Nephron progenitor cell (in vitro differentiated cells): ENCODE data around the gene FAM153A.
"Not testable (repeated sequence)": the region's sequence is repeated elsewhere in the genome, so short reads cannot be mapped to it uniquely, and the experiment has no call there.

Source experiments
- DNase-seq: peaks from one replicate; pipeline ENCODE4 v3.0.0; 2021
- H3K27ac Mint-ChIP-seq: 2 replicates; pipeline ENCODE4 v1.8.0; 2021; ENCODE audit warnings: mild to moderate bottlenecking, moderate library complexity, mixed read lengths
- H3K27me3 Mint-ChIP-seq: 2 replicates; pipeline ENCODE4 v1.8.0; 2021; ENCODE audit warnings: mild to moderate bottlenecking, low read depth, mixed read lengths; ENCODE audit not compliant: poor library complexity
- H3K36me3 Mint-ChIP-seq: 2 replicates; pipeline ENCODE4 v1.8.0; 2021; ENCODE audit warnings: low read depth, mixed read lengths
- H3K4me1 Mint-ChIP-seq: 2 replicates; pipeline ENCODE4 v1.8.0; 2021; ENCODE audit warnings: mixed read lengths
- H3K4me3 Mint-ChIP-seq: 2 replicates; pipeline ENCODE4 v1.8.0; 2021; ENCODE audit warnings: mild to moderate bottlenecking, moderate library complexity, mixed read lengths
- H3K9me3 Mint-ChIP-seq: 2 replicates; pipeline ENCODE4 v1.8.0; 2021; ENCODE audit warnings: mild to moderate bottlenecking, moderate library complexity, mixed read lengths

Gene FAM153A

DNA sequence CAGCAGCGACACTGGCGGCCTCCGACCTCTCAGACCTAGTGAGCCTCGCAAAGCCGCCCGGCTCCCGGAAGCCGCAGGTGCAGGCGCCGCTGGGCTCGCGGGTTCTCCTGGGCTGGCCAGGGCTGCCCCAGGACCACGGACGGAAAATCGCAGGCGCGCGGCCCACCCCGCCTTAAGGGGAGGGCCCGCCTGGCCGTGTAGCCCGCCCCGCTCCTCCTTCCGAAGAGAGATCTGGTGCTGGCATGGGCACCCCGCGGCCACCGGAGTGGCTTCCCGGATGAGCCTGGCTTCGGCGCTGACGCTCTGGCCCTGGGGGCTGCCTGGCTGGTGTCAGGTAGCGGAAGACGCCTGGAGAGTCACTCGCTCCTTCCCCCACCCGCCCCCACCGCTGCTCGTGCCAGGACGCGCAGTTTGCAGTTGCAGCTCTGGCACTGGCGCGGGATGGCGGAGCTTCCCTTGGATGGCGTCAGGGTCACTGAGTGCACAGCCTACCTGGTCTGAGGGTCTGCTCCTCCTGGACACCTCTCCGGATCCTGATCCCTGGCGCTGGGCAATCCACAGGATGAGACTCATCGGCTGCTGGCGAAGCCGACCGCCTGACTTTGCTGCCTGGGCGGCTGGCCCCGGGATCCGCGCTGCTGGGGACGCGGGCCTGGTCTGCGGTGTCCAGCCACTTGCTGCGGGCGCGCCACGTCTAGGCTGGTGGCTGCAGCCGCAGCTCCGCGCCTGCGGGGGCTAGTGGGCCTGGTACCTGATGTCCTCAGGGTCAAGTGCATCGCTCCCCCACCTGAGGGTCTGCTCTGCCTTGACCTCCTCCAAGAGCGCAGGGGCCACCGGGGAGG, at the start of gene FAM153A:
FAM153A (minus strand) TSS at position 108 of the 842 bp plus-strand sequence.
- not testable (repeated sequence) for DNase-seq, H3K4me3 Mint-ChIP-seq, H3K27me3 Mint-ChIP-seq, H3K4me1 Mint-ChIP-seq, H3K36me3 Mint-ChIP-seq, H3K9me3 Mint-ChIP-seq, H3K27ac Mint-ChIP-seq

GRCh38 chr5:177832287-177832686, 49.6 kb upstream of the FAM153A start:
- not testable (repeated sequence) for H3K36me3 Mint-ChIP-seq, DNase-seq, H3K27me3 Mint-ChIP-seq, H3K27ac Mint-ChIP-seq, H3K4me3 Mint-ChIP-seq, H3K4me1 Mint-ChIP-seq, H3K9me3 Mint-ChIP-seq

GRCh38 chr5:177826073-177826472, 43.4 kb upstream of the FAM153A start:
- H3K9me3 Mint-ChIP-seq, H3K27ac Mint-ChIP-seq, H3K4me3 Mint-ChIP-seq, H3K4me1 Mint-ChIP-seq, H3K27me3 Mint-ChIP-seq, DNase-seq, H3K36me3 Mint-ChIP-seq: not testable (repeated sequence)

- H3K36me3 Mint-ChIP-seq, H3K4me1 Mint-ChIP-seq, H3K27ac Mint-ChIP-seq, DNase-seq, H3K27me3 Mint-ChIP-seq, H3K9me3 Mint-ChIP-seq, H3K4me3 Mint-ChIP-seq: not testable (repeated sequence)
Observed at GRCh38 chr5:177824776-177825175, 42.1 kb upstream of the FAM153A start.

DNA sequence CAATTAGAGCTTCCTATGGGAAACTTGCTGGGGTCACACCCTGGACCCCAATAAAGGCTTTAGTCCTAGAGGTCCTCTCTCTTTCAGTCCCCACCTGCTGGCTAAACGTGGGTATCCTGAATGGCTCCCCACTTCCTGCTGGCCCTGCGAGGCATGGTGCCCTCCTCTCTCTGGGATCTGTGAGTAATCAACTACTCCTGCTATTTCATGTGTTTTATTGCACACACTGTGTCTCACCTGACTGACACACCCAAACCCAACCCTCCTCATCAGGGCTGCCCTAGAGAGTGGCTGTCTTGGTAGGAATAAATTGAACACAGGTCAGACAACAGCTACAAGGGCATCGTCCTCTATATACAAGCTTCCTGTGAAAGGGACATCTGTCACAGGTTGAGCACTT, 39.8 kb upstream of the FAM153A start:
- H3K36me3 Mint-ChIP-seq, H3K4me1 Mint-ChIP-seq, H3K27me3 Mint-ChIP-seq, H3K27ac Mint-ChIP-seq, H3K9me3 Mint-ChIP-seq, H3K4me3 Mint-ChIP-seq, DNase-seq: not testable (repeated sequence)

DNA sequence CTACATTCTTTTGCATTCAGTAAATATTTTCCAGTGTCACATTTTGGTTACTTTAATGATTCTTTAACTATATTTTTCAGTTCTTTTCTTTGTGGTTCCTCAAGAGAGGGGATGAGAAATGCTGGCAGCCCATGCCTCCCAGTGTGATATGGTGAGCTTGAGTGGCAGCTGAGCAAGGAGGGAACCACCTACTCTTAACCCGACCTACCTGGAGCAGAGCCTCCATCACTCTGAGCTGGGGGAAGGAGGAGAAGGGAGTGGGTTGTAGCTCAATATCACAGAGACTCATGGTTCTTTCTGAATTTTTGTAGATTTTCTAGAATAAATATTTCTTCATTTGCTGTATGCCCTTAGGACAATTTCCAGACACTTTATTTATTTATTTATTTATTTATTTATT, 37.0 kb upstream of the FAM153A start:
- not testable (repeated sequence) for H3K36me3 Mint-ChIP-seq, H3K4me3 Mint-ChIP-seq, H3K9me3 Mint-ChIP-seq, H3K27ac Mint-ChIP-seq, H3K27me3 Mint-ChIP-seq, DNase-seq, H3K4me1 Mint-ChIP-seq

DNA sequence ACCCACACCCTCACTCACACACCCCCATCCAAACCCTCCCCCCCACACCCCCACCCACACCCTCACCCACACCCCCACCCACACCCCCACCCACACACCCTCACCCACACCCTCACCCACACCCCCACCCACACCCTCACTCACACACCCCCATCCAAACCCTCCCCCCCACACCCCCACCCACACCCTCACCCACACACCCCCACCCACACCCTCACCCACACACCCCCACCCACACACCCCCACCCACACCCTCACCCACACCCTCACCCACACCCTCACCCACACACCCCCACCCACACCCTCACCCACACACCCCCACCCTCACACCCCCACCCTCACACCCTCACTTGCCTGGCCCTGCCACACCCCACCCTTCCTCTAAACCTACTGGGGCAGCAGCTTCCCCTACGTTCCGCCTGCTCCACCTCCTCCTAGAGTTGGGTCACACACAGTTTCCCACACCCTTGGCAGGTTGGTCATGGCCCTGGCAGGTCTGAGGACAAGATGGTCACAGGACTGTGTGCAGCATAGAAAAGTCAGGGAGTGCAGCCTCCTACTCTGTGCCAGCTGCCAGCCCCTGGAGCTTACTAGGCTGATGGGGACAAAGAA, 30.2 kb upstream of the FAM153A start:
- H3K36me3 Mint-ChIP-seq, H3K9me3 Mint-ChIP-seq, H3K4me3 Mint-ChIP-seq, H3K4me1 Mint-ChIP-seq, DNase-seq, H3K27me3 Mint-ChIP-seq, H3K27ac Mint-ChIP-seq: not testable (repeated sequence)

- not testable (repeated sequence) for H3K4me3 Mint-ChIP-seq, DNase-seq, H3K36me3 Mint-ChIP-seq, H3K27ac Mint-ChIP-seq, H3K9me3 Mint-ChIP-seq, H3K27me3 Mint-ChIP-seq, H3K4me1 Mint-ChIP-seq
Observed at GRCh38 chr5:177812160-177812743, 29.6 kb upstream of the FAM153A start.

DNA sequence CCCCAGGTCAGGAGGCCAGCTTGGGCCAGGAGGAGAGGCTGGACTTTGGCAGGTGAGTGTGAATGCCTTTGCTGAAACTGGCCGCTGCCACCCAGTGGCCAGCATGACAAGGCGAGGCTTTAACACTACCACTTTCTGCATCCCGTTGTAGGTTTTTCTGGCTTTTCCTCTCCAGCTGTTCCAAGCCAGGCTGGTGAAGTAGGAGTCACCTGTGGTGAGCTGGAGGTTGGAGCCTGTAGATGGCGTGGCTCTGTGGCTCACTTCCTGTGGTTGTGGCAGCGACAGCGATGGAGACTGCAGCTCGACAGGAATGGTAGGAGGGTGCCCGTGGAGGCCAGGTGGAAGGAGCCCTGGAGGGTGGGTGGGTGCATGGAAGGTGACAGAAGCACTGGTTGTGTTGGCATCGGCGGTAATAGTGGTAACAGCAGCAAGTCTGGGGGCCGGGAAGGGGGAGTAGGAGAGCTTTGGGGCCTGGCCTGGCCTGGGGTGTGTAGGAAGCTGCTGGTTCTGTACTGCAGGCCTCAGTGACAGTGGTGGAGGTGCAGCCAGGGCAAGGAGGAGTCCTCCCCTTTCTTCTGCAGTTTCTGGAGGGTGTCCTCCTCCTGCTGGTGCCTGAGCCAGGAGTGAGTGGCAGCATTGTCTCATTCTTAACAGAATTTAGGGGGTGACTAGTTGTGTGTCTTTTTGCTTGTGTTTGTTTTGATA, 26.7 kb upstream of the FAM153A start:
- not testable (repeated sequence) for H3K4me1 Mint-ChIP-seq, H3K4me3 Mint-ChIP-seq, DNase-seq, H3K27ac Mint-ChIP-seq, H3K36me3 Mint-ChIP-seq, H3K9me3 Mint-ChIP-seq
- peaks cover 14% of the 10 kb centered on the region for H3K27me3 Mint-ChIP-seq

DNA sequence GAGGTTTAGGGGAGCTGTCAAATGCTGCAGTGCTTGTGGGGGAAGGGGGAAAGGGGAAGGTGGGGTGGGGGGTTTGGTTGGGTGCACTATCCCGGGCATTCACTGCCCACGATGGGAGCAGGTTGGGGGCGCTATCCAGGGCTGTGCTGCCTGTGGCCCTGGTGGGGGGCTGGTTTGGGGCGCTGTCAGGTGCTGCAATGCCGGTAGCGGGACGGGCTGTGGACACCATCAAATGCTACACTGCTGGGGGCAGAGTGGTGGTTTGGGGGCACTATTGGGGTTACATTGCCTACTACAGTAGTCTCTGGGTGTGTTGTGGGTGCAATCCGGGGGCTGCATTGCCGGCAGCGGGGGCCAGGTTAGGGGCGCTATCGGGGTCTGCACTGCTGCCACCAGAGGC, 25.7 kb upstream of the FAM153A start:
- peaks cover 14% of the 10 kb centered on the region for H3K27me3 Mint-ChIP-seq
- H3K4me3 Mint-ChIP-seq, DNase-seq, H3K9me3 Mint-ChIP-seq, H3K4me1 Mint-ChIP-seq, H3K27ac Mint-ChIP-seq, H3K36me3 Mint-ChIP-seq: not testable (repeated sequence)

DNA sequence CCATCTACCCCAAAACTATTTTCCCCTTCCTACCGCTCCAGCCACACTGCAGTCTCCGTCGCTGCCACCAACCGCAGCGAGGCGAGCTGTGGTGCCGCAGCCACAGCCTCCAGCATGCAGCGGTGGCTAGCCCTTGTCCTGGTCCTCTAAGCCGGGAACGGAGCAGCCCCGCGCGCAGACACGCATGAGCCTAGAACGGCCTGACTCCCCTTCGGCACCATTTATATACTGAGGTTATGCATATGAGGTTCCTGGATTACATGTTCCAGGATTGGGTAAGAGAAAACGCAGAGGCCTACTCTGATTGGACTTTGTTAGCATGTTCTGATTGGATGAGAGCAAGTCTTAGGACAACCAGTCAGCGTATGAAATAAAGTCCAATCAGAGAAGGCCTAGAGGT, 24.6 kb upstream of the FAM153A start:
- not testable (repeated sequence) for H3K36me3 Mint-ChIP-seq, DNase-seq

DNA sequence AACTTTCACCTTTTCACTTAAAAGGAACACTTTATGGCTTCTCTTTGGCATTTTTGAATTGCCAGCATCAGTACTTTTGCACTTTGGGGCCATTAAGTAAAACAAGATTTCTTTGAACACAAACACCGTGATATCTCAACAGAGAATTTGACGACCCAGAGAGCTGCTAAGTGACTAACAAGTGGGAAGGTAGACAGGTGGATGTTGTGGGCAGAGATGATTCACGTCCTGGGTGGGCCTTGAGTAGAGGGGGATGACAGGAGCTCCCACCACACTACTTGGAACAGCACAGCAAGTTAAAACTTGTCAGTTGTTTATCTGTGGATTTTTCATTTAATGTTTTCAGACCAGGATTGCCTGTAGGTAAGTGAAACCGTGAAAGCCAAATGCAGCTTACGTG, 18.7 kb upstream of the FAM153A start:
- not testable (repeated sequence) for H3K4me1 Mint-ChIP-seq, H3K36me3 Mint-ChIP-seq, H3K9me3 Mint-ChIP-seq, H3K4me3 Mint-ChIP-seq, DNase-seq, H3K27ac Mint-ChIP-seq
- peaks cover 11% of the 10 kb centered on the region for H3K27me3 Mint-ChIP-seq

More for the DNA sequence above, 24.6 kb upstream of the FAM153A start:
- H3K4me3 Mint-ChIP-seq, H3K4me1 Mint-ChIP-seq, H3K9me3 Mint-ChIP-seq, H3K27ac Mint-ChIP-seq: not testable (repeated sequence)
- peaks cover 14% of the 10 kb centered on the region for H3K27me3 Mint-ChIP-seq

GRCh38 chr5:177798237-177798840, 15.6 kb upstream of the FAM153A start:
- H3K4me1 Mint-ChIP-seq, H3K27me3 Mint-ChIP-seq, H3K27ac Mint-ChIP-seq, DNase-seq, H3K36me3 Mint-ChIP-seq, H3K9me3 Mint-ChIP-seq, H3K4me3 Mint-ChIP-seq: not testable (repeated sequence)

GRCh38 chr5:177793272-177793671, 10.6 kb upstream of the FAM153A start:
- not testable (repeated sequence) for DNase-seq, H3K27ac Mint-ChIP-seq, H3K36me3 Mint-ChIP-seq, H3K27me3 Mint-ChIP-seq, H3K4me3 Mint-ChIP-seq, H3K4me1 Mint-ChIP-seq, H3K9me3 Mint-ChIP-seq
